ENCODE data around the gene RAB34. TPM values are rescaled to one million over a fixed set of nuclear protein-coding genes. Genes with fewer than 3 reads are reported as not detected.
A peak's percentile ranks its signal among the peaks of the same experiment; 100 is the strongest.

RAB34 gene
- total and polyA plus RNA-seq, 9 of the 15 experiments (the other 6 are each of a cell fraction or from before 2014, with no cell fraction given), result 0.07 to 3.8 (median 0.46) TPM; not detected in 1

DNA sequence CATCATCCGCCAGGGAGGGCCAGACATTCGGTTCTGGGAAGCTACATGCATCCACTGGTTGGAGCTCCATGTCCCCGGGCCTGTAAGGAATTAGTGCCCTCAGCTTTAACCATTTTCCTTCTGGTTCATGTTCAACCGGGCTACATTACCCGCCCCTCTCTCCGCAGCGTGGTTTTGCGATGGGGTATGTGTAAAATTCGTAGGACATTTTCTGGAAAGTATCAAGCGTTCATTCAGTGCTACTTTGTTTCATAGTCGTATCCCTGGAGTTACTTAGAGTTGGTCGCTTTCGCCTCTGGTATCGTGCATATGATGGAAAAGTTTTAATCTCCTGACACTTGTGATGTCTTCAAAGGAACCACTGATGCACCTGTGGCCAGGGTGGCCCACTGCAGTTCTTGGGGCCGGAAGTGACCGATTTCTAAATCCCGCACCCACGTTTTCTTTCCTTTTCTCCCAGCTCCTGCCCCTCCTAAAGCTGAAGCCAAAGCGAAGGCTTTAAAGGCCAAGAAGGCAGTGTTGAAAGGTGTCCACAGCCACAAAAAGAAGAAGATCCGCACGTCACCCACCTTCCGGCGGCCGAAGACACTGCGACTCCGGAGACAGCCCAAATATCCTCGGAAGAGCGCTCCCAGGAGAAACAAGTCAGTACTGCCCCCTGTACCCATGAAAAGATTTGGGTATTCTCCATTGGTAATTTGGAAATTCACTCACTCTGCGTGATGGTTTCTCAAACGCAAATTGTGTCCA, 2.8 kb upstream of the RAB34 start:
- no peaks in the 10 kb centered on the region for H3K9me1 ChIP-seq (ENCODE audit: control insufficient read depth, insufficient read depth, low read length)
- peak overlapping the region; percentile 95 for H3K27ac ChIP-seq (ENCODE audit: extremely low read depth, low read depth, low read length)
- POLR2A ChIA-PET, result interaction anchor here (0.6 to 11.1 kb wide), 25 partner anchors 8 to 459 kb away, joined by 3 to 367 read pairs (median 4); partner anchors contain the start of genes ALDOC, BLTP2, FAM222B and MYO18A
- 0 out of 5 replicates have a peak, but pooled peaks cover 0 to 6% of the 10 kb centered on the region in 2 experiments for H3K27me3 ChIP-seq (ENCODE audit: control insufficient read depth in 2 of 2, insufficient read depth in 2 of 2, low read length in 2 of 2)
- no peak overlapping the region for H2AFZ ChIP-seq (ENCODE audit: low read depth, low read length)
- H3K79me2 ChIP-seq (ENCODE audit: control insufficient read depth, insufficient read depth, low read length), result peaks cover 66% of the 10 kb centered on the region
- H3K4me1 ChIP-seq (replicated peaks in 1 of 2; ENCODE audit: control insufficient read depth in 2 of 2, insufficient read depth in 2 of 2, low read length in 2 of 2), result peaks cover 46 to 47% of the 10 kb centered on the region in 2 experiments
- H3K9me3 ChIP-seq (replicated peaks; ENCODE audit: control insufficient read depth, insufficient read depth, low read depth, low read length), result no peaks in the 10 kb centered on the region
- FAIRE-seq (no peak), DNase-seq (ENCODE audit: extremely low read depth in 1 of 4, low spot score in 3 of 4) (peak in 3 of 4 experiments; percentile 27 to 66 (median 30)), ATAC-seq (peak; percentile 6; the same call in 2 of the 3 replicates)
- peaks cover 47% of the 10 kb centered on the region for H4K20me1 ChIP-seq (replicated peaks; ENCODE audit: control insufficient read depth, insufficient read depth, low read length)
- intact Hi-C loops (cut with micrococcal nuclease) (loop anchor here (10.0 kb wide), 1 partner anchor 394 kb away; no protein-coding TSS in a partner anchor), in situ Hi-C loops (cut with MboI) (no loop called here)
- TSS peak; percentile 76 for BruUV-seq (replicated peaks)
- peak overlapping the region; percentile 75 for H3K4me3 ChIP-seq
- H3K9ac ChIP-seq (ENCODE audit: insufficient read depth in 1 of 2, low read depth in 2 of 2, low read length in 2 of 2), result peak overlapping the region; percentile 97 to 100
- CTCF ChIA-PET (ENCODE audit: low intra/inter-chr PET ratio), result interaction anchor here (1.2 to 2.1 kb wide), 3 partner anchors 30 to 75 kb away, joined by 3 to 10 read pairs (median 5); no protein-coding TSS in a partner anchor
- H3K36me3 ChIP-seq (ENCODE audit: control insufficient read depth, insufficient read depth, low read length), result peaks cover 54% of the 10 kb centered on the region
- H3K4me2 ChIP-seq (ENCODE audit: insufficient read depth, low read length), result peak overlapping the region; percentile 96
- under 1% methylated on average over 26 of the region's 30 CpGs for WGBS (ENCODE audit: insufficient coverage, low coverage, missing lambda C conversion rate)
- 0 out of 2 replicates have a peak, but pooled peaks have one; percentile 2 for TF ChIP-seq ZFPM2 (CRISPR knock-in tag; IDR thresholded peaks at IDR 0.05)
- no peak for TF ChIP-seq MBD2 (IDR thresholded peaks at IDR 0.05; ENCODE audit: borderline replicate concordance, low read depth)
- TF ChIP-seq ZNF444 (CRISPR knock-in tag; IDR thresholded peaks at IDR 0.05), result 0 out of 2 replicates have a peak, but pooled peaks have one; percentile 26
- TF ChIP-seq ZNF311 (CRISPR knock-in tag; IDR thresholded peaks at IDR 0.05), result 0 out of 2 replicates have a peak, but pooled peaks have one; percentile 32
- TF ChIP-seq BRD4 (IDR thresholded peaks at IDR 0.05), result peak; percentile 96
- TF ChIP-seq SMARCE1 (IDR thresholded peaks at IDR 0.05), result 0 out of 2 replicates have a peak, but pooled peaks have one; percentile 44
- 0 out of 2 replicates have a peak, but pooled peaks have one; percentile 1 for TF ChIP-seq PHTF2 (CRISPR knock-in tag; IDR thresholded peaks at IDR 0.05)
- TF ChIP-seq SOX6 (IDR thresholded peaks at IDR 0.05), result 0 out of 2 replicates have a peak, but pooled peaks have one; percentile 6
- peak; percentile 7 to 12; a peak in 1 of 4 replicates for TF ChIP-seq ARNT (IDR thresholded peaks at IDR 0.05)
- TF ChIP-seq NR3C1 (CRISPR knock-in tag; IDR thresholded peaks at IDR 0.05), result no peak
- TF ChIP-seq, protein P1, sequence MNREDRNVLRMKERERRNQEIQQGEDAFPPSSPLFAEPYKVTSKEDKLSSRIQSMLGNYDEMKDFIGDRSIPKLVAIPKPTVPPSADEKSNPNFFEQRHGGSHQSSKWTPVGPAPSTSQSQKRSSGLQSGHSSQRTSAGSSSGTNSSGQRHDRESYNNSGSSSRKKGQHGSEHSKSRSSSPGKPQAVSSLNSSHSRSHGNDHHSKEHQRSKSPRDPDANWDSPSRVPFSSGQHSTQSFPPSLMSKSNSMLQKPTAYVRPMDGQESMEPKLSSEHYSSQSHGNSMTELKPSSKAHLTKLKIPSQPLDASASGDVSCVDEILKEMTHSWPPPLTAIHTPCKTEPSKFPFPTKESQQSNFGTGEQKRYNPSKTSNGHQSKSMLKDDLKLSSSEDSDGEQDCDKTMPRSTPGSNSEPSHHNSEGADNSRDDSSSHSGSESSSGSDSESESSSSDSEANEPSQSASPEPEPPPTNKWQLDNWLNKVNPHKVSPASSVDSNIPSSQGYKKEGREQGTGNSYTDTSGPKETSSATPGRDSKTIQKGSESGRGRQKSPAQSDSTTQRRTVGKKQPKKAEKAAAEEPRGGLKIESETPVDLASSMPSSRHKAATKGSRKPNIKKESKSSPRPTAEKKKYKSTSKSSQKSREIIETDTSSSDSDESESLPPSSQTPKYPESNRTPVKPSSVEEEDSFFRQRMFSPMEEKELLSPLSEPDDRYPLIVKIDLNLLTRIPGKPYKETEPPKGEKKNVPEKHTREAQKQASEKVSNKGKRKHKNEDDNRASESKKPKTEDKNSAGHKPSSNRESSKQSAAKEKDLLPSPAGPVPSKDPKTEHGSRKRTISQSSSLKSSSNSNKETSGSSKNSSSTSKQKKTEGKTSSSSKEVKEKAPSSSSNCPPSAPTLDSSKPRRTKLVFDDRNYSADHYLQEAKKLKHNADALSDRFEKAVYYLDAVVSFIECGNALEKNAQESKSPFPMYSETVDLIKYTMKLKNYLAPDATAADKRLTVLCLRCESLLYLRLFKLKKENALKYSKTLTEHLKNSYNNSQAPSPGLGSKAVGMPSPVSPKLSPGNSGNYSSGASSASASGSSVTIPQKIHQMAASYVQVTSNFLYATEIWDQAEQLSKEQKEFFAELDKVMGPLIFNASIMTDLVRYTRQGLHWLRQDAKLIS (CRISPR knock-in tag; IDR thresholded peaks at IDR 0.05), result 0 out of 2 replicates have a peak, but pooled peaks have one; percentile 47
- TF ChIP-seq ZNF449 (CRISPR knock-in tag; IDR thresholded peaks at IDR 0.05), result no peak
- TF ChIP-seq ZSCAN29 (IDR thresholded peaks at IDR 0.05), result 0 out of 2 replicates have a peak, but pooled peaks have one; percentile 33
- TF ChIP-seq MAZ (CRISPR knock-in tag; conservative IDR thresholded peaks at IDR 0.05 in 1 of 2, IDR thresholded peaks at IDR 0.05 in 1 of 2), result peak; percentile 31 to 55; a peak in 2 of 4 replicates
- TF ChIP-seq TARDBP (IDR thresholded peaks at IDR 0.05), result 0 out of 2 replicates have a peak, but pooled peaks have one; percentile 77
- 0 out of 2 replicates have a peak, but pooled peaks have one; percentile 23 for TF ChIP-seq HIVEP1 (CRISPR knock-in tag; IDR thresholded peaks at IDR 0.05)
